Measurements from ENCODE around the gene RASGRF2. TPM values are rescaled to one million over a fixed set of nuclear protein-coding genes. Genes with fewer than 3 reads are reported as not detected.
"Not testable (repeated sequence)": the region's sequence is repeated elsewhere in the genome, so short reads cannot be mapped to it uniquely, and the experiment has no call there.

The RASGRF2 gene
- total RNA-seq, 1 donor from 2014 or later, result 7.9 TPM

- intact Hi-C loops (cut with micrococcal nuclease), result not testable (repeated sequence)
These were observed 58.4 kb downstream of the RASGRF2 start for GRCh38 chr5:81018608-81019007.

- intact Hi-C loops (cut with micrococcal nuclease), result no loop called here
These were observed 59.6 kb downstream of the RASGRF2 start for GRCh38 chr5:81019748-81020147.

- intact Hi-C loops (cut with micrococcal nuclease), result no loop called here
These were observed 60.5 kb downstream of the RASGRF2 start for GRCh38 chr5:81020478-81021167.

- intact Hi-C loops (cut with micrococcal nuclease), result no loop called here
These were observed 61.3 kb downstream of the RASGRF2 start for GRCh38 chr5:81021486-81021885.

- intact Hi-C loops (cut with micrococcal nuclease), result no loop called here
These were observed 62.0 kb downstream of the RASGRF2 start for GRCh38 chr5:81021951-81022687.

- intact Hi-C loops (cut with micrococcal nuclease), result no loop called here
These were observed 62.5 kb downstream of the RASGRF2 start for GRCh38 chr5:81022688-81023084.

GRCh38 chr5:81023261-81023970, 63.3 kb downstream of the RASGRF2 start:
- intact Hi-C loops (cut with micrococcal nuclease), result no loop called here

GRCh38 chr5:81027481-81028058, 67.4 kb downstream of the RASGRF2 start:
- intact Hi-C loops (cut with micrococcal nuclease), result no loop called here

- intact Hi-C loops (cut with micrococcal nuclease), result not testable (repeated sequence)
These were observed 68.7 kb downstream of the RASGRF2 start for GRCh38 chr5:81028888-81029287.

GRCh38 chr5:81029736-81030135, 69.6 kb downstream of the RASGRF2 start:
- intact Hi-C loops (cut with micrococcal nuclease), result not testable (repeated sequence)

GRCh38 chr5:81030236-81031034, 70.3 kb downstream of the RASGRF2 start:
- intact Hi-C loops (cut with micrococcal nuclease), result not testable (repeated sequence)

GRCh38 chr5:81035522-81035921, 75.4 kb downstream of the RASGRF2 start:
- intact Hi-C loops (cut with micrococcal nuclease), result no loop called here

- intact Hi-C loops (cut with micrococcal nuclease), result no loop called here
These were observed 78.3 kb downstream of the RASGRF2 start for GRCh38 chr5:81038495-81038894.

- intact Hi-C loops (cut with micrococcal nuclease), result no loop called here
These were observed 84.7 kb downstream of the RASGRF2 start for GRCh38 chr5:81044868-81045267.

- intact Hi-C loops (cut with micrococcal nuclease), result no loop called here
These were observed 85.2 kb downstream of the RASGRF2 start for GRCh38 chr5:81045389-81045807.

GRCh38 chr5:81046041-81046440, 85.9 kb downstream of the RASGRF2 start:
- intact Hi-C loops (cut with micrococcal nuclease), result no loop called here

GRCh38 chr5:81052325-81052724, 92.2 kb downstream of the RASGRF2 start:
- intact Hi-C loops (cut with micrococcal nuclease), result no loop called here

GRCh38 chr5:81053282-81053681, 93.1 kb downstream of the RASGRF2 start:
- intact Hi-C loops (cut with micrococcal nuclease), result not testable (repeated sequence)

- intact Hi-C loops (cut with micrococcal nuclease), result no loop called here
These were observed 98.0 kb downstream of the RASGRF2 start for GRCh38 chr5:81058121-81058520.

- intact Hi-C loops (cut with micrococcal nuclease), result no loop called here
These were observed 105.3 kb downstream of the RASGRF2 start for GRCh38 chr5:81065492-81065891.

- intact Hi-C loops (cut with micrococcal nuclease), result no loop called here
These were observed 105.9 kb downstream of the RASGRF2 start for GRCh38 chr5:81066102-81066501.

All from T-helper 2 cell treated with Interferon-gamma antibody and Interleukin-4, amounts not matched to agents 100 ng/mL and 5 ng/mL, for 36 hours (primary cell).